GM13976 (cell line): ENCODE data around the gene TBCCD1.

ENCODE experiments used
- DNase-seq: peaks from one replicate; pipeline ENCODE4 v3.0.0; 2012; ENCODE audit warnings: low spot score
- CTCF ChIP-seq: IDR thresholded peaks from 2 replicates; pipeline ENCODE4 v1.5.1; 2012; ENCODE audit warnings: borderline replicate concordance, mild to moderate bottlenecking; ENCODE audit not compliant: insufficient read depth; ENCODE audit errors: extremely low read depth, missing control alignments, control extremely low read depth
- in situ Hi-C: fragments of 300-500 bp; cut with MboI; formaldehyde crosslinking; loops from one replicate; pipeline ENCODE4 v1.12.0; 2022; ENCODE audit warnings: low sequenced_read_pairs, mixed read lengths, inconsistent platforms; ENCODE audit not compliant: unreplicated experiment

The TBCCD1 gene

GRCh38 chr3:186612721-186613636, 45.8 kb upstream of the TBCCD1 start, which contains the start of gene AHSG:
Gene AHSG (plus strand): TSS chr3:186613060. CDS start chr3:186613142, 82 bp downstream.
- no peak for TF ChIP-seq CTCF
- in situ Hi-C loops, result no loop called here
- DNase-seq, result no peak

- in situ Hi-C loops, result no loop called here
- no peak for DNase-seq
- TF ChIP-seq CTCF, result no peak
Measured at GRCh38 chr3:186612065-186612464, 44.9 kb upstream of the TBCCD1 start.

- peak; percentile 27 for TF ChIP-seq CTCF
- DNase-seq, result peak; percentile 48
- in situ Hi-C loops, result no loop called here
Measured at GRCh38 chr3:186609247-186609868, 42.2 kb upstream of the TBCCD1 start.

- no peak for TF ChIP-seq CTCF
- no peak for DNase-seq
- in situ Hi-C loops, result no loop called here
Measured at GRCh38 chr3:186608624-186609215, 41.6 kb upstream of the TBCCD1 start.

GRCh38 chr3:186605561-186606545, 38.7 kb upstream of the TBCCD1 start:
- TF ChIP-seq CTCF, result no peak
- in situ Hi-C loops, result no loop called here
- DNase-seq, result no peak
